HG03571 (cell line): Measurements from ENCODE around the gene THY1.
"Not testable (repeated sequence)": the region's sequence is repeated elsewhere in the genome, so short reads cannot be mapped to it uniquely, and the experiment has no call there.

Experiments used
- ATAC-seq: cut with Tn5 transposase; IDR thresholded peaks from one replicate; pipeline ENCODE4 v1.9.1; 2021; ENCODE audit not compliant: unreplicated experiment

The THY1 gene

DNA sequence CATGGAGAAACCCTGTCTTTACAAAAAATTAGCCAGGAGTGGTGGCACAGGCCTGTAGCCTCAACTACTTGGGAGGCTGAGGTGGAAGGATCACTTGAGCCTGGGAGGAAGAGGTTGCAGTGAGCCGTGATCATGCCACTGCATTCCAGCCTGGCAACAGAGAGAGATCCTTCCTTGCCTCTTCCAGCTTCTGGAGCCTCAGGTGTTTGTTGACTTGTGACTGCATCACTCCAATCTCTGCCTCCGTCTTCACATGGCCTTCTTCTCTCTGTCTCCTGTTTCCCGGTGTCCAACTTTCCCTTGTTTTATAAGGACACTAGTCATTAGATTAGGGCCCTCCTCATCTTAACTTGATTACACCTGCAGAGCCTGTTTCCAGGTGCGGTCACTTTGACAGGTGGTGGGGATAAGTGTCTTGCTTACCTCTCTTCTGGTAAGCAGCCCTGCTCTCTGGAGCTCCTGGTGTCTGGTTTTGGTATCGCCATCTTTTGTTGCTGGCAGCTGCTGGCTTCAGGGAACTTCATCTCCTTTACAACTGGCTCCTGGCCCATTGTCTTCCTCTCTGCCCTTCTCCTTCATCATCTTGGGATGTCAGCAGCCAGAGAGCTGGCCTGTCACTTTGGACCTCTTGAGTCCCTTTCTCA, 33.2 kb downstream of the THY1 start:
- ATAC-seq: no peak

DNA sequence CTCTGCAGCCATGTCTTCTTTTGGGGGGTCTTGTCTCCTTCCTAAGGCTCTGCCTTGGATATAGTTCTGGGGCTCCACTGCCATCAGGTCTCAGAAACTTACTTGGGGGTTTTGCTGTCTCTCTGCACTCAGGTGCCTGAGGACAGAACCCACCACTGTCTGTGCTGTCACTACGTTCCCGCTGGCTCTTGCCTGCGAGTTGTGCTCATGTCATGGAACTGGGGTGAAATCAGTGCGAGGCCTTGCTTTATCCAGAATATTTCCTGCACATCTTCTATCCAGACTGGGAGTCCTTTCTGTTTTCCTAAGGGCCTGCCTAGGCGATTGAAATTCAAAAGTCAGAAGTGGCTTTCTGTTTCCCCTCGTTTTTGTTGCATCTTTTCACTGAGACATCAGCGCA, 34.9 kb downstream of the THY1 start:
- no peak for ATAC-seq

DNA sequence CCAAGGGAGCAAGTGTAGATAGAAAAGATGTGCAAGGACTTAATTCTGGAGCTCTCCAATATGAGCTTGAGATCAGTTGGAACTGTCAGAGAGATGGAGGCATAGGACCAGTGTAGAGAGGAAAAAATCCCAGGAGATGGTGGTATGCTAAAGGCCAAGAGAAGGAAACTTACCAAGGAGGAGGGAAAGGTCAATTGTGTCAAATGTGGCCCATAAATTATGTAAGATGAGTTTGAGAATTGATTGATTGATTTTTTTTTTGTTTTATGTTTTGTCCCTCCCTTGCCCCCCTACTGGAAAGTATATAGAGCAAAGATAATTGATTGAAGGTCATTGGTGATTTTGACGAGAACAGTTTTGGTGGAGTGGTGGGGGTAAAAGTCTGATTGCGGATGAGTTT, 38.6 kb downstream of the THY1 start:
- no peak for ATAC-seq

DNA sequence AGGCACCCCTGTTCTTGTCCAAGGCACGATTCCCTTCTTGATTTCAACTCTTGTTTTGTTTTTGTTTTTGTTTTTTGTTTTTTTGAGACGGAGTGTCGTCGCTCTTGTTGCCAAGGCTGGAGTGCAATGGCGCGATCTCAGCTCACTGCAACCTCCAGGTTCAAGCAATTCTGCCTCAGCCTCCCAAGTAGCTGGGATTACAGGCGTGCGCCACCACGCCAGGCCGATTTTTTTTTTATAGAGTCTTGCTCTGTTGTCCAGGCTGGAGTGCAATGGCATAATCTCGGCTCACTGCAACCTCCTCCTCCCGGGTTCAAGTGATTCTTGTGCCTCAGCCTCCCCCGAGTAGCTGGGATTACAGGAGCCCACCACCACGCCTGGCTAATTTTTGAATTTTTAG, 40.5 kb downstream of the THY1 start:
- ATAC-seq: not testable (repeated sequence)

DNA sequence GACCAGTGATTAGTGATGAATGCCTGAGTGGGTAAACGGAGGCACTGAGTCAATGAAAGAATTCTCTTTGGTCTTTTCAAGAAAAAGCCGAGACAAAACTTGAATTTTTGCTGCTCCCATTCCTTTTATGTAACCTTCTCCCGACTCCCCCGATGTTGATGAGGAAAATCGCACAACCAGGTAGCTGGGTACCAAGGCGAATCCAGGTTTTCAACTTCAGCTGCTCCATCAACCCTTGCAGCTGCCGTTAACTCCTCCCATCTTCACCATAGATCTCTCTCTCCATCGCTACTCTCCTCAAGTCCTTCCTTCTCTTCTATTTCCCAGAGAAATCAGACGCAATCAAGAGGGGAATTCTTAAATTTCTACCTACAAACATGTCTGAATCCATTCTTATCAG, 40.9 kb downstream of the THY1 start:
- ATAC-seq: no peak

DNA sequence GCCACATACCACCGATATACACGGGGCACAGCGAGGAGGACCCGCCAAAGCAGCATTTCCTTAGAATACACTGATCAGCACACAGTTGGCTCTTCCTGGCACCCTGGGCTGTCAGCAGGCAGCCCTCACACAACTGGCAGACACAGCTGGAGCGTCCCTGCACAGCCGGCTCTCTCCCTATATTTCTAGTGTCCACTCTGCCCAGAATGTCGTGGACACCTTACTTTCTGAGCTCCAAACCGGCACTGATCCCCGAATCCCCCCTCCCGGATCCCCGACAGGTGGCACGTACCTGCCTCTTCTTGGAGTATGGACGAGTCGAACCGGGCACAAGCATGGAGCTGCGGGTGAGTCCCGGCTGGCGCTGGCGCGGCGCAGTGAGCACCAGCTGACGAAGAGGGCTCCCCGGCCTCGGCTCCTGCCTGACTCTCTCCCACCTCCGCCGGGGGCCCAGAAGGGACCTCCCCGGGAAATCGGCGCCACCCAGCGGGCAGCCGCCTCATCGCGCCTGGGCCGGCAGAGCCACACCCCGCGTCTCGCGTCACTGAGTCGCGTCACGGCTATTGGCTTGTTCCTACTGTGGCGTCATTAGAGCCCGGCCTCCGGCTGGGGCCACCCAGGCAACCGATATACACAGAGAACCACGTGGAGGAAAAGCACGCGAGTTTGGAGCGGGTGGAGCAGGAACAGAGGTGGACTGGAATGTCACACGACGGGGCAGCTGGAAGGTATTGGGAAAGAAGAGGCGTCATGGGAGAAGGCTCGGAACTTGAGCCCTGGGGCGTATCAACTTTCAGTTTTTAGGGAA, 41.6 kb downstream of the THY1 start, which contains the start of gene USP2:
Gene USP2 (minus strand): TSS at position 510 of the 808 bp plus-strand sequence. CDS start 8,210 bp downstream, outside the sequence.
- ATAC-seq: peak; percentile 98

DNA sequence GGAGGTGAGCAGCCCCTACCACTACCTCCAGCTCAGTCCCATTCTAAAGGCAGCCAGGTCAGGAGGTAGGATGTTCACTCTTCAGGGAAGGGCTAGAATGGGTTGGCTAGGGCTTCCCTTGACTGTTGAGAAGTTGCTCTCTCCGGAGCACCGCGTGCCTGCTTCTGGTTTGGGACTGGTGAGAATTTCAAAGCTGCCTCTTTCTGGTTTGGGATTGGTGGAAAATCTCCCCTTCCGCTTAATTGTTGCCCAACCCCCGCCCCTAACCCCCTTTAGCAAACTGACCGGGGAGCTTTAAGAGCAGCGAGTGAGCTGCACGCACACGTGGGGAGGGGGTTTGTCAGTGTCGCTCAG, 42.2 kb downstream of the THY1 start:
- no peak for ATAC-seq

DNA sequence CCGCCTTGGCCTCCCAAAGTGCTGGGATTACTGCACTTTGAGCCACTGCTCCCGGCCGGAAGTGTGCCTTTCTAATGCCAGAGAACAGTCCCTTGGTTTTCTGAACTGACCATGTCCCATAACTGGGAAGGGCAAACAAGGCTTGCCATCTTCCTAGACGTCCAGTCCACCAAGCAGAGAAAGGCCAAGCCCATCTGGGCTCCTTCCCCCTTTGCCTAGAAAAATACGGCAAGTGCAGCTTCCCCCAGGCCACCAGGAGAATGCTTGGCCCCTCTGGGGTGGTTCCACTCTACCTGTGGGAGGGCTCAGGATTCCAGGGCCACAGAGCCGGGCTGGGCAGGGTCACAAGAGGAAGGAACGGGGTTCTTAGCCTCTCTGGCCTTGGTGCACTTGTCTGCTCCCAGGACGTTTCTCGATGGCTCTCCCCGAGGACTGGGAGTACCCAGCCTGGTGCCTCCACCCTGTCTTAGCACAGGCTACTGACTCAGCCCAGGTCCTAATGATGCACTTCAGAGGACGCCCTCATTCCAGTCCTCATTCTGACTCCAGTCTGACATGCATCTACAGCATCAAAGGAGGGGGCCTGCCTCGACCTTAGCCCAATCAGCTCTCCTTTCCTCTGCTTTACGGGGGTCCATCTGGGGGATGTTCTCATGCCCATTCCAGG, 42.7 kb downstream of the THY1 start:
- no peak for ATAC-seq

DNA sequence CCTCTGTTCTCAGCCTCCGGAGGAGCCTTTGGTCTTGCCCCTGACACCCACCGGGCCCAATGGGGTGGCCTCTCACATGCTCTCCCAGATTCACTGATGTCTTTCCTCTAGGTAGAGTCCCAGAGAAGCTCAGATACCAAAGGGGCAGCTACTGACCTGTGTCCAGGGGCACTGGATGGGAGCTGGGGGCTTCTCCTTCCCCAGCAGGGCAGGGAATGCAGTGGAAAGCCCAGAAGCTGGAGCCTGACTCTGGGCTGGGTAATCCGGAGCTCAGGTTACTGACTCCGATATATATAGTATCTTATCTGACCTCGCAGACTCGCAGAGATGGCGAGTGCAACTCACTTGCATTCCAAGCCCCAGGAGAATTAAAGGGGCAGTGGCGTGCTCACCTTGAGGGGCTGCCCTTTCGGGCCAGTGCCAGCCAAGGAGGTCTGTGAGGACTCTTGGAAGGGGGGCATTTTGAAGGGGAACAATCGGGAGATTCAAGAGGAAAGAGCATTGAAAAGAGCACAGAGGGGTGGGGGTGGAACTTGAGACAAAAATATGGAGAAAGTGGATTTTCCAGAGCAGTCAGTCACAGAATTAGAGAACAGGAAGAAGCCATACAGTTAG, 44.0 kb downstream of the THY1 start:
- ATAC-seq: no peak

DNA sequence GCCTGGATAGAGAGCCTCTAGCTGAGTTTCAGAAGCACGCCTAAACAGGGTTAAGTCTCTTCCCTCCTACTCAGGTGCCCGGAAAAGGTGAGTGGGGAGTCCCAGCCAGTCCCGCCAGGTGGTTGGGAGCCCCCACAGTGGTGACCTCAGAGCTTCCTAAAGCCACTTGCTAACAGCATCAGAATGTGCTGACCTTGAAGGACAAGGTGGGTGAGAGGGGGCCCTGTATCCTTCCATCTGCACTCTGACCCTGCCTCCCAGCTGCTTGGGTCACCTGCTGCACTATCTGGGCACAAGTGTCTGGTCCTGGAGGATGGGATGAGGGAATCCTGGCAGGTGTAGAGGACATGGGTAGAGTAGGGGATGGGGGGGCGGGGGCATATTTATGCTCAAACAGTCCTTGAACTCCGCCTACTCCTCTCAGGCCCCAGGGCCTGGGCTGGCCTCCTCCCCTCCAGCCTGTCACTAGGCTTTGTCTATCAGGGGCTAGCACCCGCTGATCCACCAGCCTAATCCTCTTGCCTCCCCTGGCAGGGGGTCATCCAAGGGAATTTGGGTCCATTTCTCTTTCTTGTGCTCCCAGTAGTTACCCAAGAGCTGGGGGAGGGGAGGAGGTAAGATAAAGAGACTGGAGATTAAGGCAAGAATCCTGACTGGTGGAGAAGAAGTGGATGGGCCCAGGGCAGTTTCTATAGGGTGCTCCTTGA, 44.9 kb downstream of the THY1 start:
- no peak for ATAC-seq

DNA sequence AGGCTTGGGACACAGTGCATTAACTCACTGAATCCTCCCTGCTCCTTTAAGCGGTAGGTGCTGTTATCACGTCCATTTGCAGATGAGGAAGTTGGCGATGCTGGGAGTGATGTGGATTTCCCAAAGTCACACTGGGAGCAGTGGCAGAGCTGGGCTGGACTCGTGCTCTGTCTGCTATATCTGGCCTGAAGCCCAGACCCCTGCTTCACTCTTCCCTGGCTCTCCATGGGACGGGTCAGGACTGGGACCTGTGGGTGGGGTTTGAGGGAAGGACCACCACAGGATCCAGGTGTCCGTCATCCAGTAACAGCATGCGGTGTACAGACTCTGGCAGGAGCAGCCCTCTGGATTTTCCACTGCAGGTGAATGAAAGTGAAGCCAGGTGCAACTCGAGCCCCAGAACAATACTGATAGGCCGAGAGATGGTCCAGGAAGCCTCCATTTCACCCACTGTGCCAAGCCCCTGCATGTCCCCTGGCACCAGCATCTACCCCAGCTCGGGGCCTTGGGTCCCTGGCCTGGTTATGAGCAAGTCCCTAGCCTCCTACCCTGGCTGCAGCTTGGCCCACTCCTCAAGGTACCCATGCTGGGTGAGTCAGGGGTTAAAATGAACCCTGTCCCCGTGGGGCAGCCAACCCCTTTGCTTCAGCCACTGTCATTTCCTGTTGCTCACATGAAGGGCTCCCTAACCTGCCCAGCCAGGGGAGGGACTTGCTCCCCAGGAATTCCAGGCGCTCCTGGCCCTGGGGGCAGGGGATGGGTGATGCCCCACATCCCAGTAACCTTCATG, 45.7 kb downstream of the THY1 start:
- ATAC-seq: no peak

DNA sequence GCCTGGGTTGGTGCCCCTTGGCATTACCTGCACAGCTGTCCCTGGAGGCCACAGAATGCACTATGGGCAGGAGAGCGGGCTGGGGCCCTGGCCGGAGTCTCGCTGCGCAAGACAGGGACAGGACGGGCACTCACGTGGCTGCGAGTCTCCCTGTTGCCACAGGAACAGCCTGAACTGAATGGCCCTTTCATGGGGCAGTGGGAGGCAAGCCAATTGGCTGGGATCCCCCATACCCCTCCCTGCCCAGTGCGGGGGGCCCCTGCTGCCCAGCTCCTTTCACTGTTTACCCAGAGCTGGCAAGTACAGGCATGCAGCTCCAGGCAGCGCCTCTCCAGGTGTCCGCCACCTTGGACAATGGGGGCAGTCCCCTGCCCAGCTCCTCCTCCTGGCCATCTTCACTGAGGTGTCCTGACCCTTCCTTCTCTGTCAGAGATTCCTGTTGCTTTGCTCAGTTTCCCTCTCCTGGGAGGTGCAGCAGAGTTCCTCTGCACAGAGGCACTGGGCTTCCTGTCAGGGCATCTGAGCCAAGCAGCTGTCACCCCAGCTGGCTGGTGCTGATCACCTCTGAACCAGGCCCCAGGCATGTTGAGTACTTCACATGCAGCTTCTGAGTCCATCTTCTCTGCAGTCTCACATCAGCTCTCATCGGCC, 46.6 kb downstream of the THY1 start:
- ATAC-seq: no peak

DNA sequence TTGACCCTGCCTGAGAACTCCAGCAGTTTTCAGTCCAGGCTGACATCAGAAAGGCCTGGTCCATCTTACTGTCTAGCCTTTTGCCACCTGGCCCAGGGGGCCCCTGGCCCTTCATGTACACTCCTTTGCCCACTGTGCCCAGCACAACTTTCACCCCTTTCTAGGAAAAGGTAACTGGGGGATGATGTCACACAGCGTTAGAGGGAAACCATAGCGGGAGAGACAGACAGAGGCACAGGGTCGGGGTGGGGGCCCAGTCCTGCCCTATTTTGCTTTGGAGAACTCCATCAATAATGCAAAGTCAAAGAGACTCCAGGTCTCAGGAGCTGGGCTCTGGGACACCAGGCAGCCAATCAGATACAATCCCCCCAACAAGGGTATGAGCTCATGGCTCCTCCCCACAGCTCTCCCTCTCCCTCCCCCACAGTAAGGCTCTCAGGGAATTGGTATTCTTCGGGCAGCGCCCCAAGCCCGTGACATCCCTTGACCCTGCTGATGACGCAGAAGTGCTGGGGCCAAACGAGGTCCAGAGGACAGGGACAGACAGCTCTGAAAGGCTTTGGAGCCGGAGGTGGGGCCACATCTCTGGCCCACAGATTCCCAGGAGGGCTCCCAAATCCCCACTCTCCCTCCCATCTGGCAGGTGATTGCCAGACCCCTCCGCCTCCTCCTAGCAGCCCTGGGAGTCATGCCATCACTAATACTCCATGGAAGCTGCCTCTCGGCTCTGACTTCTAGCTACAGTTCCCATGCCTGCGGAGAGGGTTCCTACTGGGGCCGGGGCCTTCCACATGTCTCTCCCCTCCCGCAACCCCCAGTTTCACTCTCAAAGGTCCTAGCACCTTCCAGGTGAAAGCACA, 47.4 kb downstream of the THY1 start:
- no peak for ATAC-seq

DNA sequence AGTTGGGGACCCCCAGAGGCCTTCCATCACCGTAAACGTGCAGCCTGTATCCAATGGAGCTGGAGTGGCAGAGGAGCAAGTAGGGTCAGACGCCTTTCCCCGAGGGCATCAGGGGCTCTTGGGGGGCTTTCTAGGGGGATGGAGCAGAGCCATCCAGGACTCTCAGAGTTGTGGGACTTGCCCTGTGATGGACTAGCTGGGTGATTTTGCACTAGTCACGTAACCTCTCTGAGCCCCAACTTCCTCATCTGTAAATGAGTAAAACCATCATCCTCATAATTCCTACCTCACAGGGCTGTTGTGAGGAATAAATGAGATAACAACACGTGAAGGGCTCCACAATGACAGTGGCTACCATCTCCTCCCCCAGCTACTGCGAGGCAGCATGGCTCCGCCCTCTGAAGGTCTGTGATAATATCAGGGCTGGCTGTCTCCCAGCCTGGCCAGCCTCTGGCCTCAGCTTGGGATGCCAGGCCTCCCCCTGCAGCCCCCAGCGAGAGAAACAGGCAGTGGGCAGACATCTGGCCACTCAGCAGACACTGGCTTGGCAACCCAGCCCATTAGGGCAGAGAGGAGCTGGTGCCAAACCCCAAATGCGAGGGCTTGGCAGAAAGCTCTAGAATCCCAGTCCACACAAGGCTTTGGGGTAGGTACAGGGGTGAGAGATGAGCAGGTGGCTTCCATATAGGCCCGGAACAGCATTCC, 48.2 kb downstream of the THY1 start:
- ATAC-seq: no peak

DNA sequence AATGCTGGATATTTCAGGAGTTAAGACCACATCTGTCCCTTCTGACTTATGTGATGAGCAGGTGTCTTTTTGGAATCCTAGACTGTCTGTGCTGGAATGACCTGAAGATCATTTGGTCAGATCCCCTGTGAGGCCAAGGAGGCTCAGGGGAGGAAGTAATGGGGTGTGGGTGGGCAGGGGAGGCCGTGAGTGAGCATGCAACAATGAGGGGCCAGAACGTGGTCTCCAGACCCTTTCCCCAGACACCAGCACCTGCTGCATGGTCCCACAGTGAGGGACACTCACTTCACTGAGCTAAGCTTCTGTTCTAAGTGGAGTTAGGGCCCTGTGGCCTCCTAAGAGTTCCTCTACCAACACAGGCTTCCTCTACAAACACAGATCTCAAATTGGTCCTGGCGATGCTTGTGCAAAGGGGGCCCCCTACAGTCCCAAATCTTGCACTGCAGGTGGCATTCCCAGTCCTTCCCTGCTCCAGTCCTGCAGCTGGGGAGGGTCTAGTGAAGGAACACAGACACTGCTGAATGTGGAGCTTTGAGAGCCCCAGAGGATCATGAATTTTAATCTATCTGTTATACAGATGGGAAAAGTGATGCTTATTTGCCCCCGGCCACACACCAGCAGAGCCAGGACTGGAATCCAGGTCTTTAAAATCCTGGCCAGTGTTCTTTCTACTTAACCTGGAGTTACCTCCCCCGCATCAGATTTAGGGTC, 48.9 kb downstream of the THY1 start:
- no peak for ATAC-seq

DNA sequence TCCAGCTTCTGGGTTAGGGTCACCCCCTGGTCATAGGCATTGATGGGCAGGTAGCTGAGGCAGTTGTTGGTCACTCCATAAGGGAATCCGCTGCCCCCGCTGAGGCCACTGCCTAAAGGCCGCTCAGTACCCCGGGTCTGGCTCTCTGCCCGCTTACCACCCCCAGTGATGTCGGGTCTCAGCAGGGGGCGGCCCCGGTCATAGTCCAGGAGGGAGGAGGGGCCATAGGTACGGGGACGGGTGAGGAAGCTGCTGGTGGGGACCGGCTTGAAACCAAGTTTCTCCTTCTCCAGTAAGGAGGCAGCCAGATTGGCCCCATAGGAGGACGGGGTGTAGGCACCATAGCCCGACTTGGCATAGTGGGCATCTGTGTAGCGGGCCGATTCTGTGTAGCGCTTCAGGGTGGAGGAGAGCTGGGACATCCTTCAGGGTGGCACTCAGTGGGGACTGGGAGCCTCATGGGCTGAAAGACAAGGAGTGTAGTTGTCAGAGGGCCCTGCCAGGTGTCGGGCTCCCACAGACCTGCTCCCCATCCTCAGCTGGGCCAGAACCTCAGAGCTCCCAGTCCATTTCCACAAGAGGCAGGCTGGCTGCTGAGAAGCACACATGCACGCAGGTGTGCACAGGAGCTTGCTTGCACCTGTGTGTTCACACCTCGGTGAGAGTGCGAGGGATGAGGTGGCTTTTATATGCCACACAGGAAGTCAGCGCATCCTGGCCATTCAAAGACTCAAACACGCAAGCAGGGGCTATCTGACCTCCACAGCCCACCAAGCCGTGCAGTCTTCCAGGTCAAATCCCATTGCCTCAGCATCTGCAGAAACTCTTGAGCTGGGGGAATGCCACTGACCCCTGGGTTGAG, 49.7 kb downstream of the THY1 start:
- no peak for ATAC-seq
